ENCODE data around the gene PHF5A. TPM values are rescaled to one million over a fixed set of nuclear protein-coding genes. Genes with fewer than 3 reads are reported as not detected.

PHF5A gene
- total and polyA plus RNA-seq, 9 donors: 27.3 to 55.3 (median 36.8) TPM

- Histone ChIP-seq H3K27ac (no peak overlapping the region), H3K27me3 (no peaks in the 10 kb centered on the region), H3K4me1 (ENCODE audit: insufficient read depth) (peaks cover 9% of the 10 kb centered on the region), H3K9me3 (no peaks in the 10 kb centered on the region), H3K36me3 (no peaks in the 10 kb centered on the region), H3K4me3 (no peak overlapping the region)
- DNase-seq: no peak
- intact Hi-C loops (cut with DNase I): loop anchor here (2.0 to 10.0 kb wide), 4 partner anchors 110 to 592 kb away; no protein-coding TSS in a partner anchor
- WGBS, 3 donors: 83 to 90% (median 88%) methylated on average over 8 of the region's 8 CpGs
- TF ChIP-seq EP300 (IDR thresholded peaks at IDR 0.05) (no peak), POLR2A (IDR thresholded peaks at IDR 0.05) (no peak), CTCF (IDR thresholded peaks at IDR 0.05) (no peak)
Measured at GRCh38 chr22:41516462-41516861, 48.0 kb upstream of the PHF5A start.

GRCh38 chr22:41513391-41513790, 44.9 kb upstream of the PHF5A start:
- Histone ChIP-seq H3K4me1 (ENCODE audit: insufficient read depth) (peaks cover 9% of the 10 kb centered on the region), H3K27ac (peak overlapping the region in 1 of 2 donors; percentile 1), H3K36me3 (no peaks in the 10 kb centered on the region), H3K9me3 (no peaks in the 10 kb centered on the region), H3K27me3 (no peaks in the 10 kb centered on the region), H3K4me3 (no peak overlapping the region)
- TF ChIP-seq EP300 (IDR thresholded peaks at IDR 0.05): no peak
- no peak for TF ChIP-seq POLR2A (IDR thresholded peaks at IDR 0.05)
- TF ChIP-seq CTCF (IDR thresholded peaks at IDR 0.05): no peak
- DNase-seq: no peak
- intact Hi-C loops (cut with DNase I): loop anchor here in 1 of 4 donors (10.0 kb wide), 1 partner anchor 589 kb away; no protein-coding TSS in a partner anchor
- WGBS, 3 donors: 66 to 84% (median 76%) methylated on average over 5 of the region's 5 CpGs

- 46 to 51% (median 48%) methylated on average over 15 to 17 of the region's 17 CpGs for WGBS, 3 donors
- peak overlapping the region in 1 of 2 donors; percentile 1 for H3K27ac ChIP-seq
- H3K36me3 ChIP-seq: no peaks in the 10 kb centered on the region
- H3K4me1 ChIP-seq (ENCODE audit: insufficient read depth): peaks cover 9% of the 10 kb centered on the region
- no peaks in the 10 kb centered on the region for H3K9me3 ChIP-seq
- TF ChIP-seq CTCF (IDR thresholded peaks at IDR 0.05) (no peak), EP300 (IDR thresholded peaks at IDR 0.05) (no peak), POLR2A (IDR thresholded peaks at IDR 0.05) (no peak)
- no peaks in the 10 kb centered on the region for H3K27me3 ChIP-seq
- peak; percentile 63 to 80 (median 71) for DNase-seq
- no peak overlapping the region for H3K4me3 ChIP-seq
- intact Hi-C loops (cut with DNase I): loop anchor here in 1 of 4 donors (10.0 kb wide), 1 partner anchor 588 kb away; no protein-coding TSS in a partner anchor
Measured at GRCh38 chr22:41512421-41513194, 44.1 kb upstream of the PHF5A start.

GRCh38 chr22:41511521-41511968, 43.1 kb upstream of the PHF5A start:
- TF ChIP-seq POLR2A (IDR thresholded peaks at IDR 0.05): no peak
- TF ChIP-seq CTCF (IDR thresholded peaks at IDR 0.05): no peak
- TF ChIP-seq EP300 (IDR thresholded peaks at IDR 0.05): no peak
- 77 to 85% (median 82%) methylated on average over 2 of the region's 2 CpGs for WGBS, 3 donors
- Histone ChIP-seq H3K27ac (no peak overlapping the region), H3K4me1 (ENCODE audit: insufficient read depth) (peaks cover 9% of the 10 kb centered on the region), H3K9me3 (no peaks in the 10 kb centered on the region), H3K36me3 (no peaks in the 10 kb centered on the region), H3K27me3 (no peaks in the 10 kb centered on the region), H3K4me3 (no peak overlapping the region)
- intact Hi-C loops (cut with DNase I): loop anchor here in 1 of 4 donors (10.0 kb wide), 1 partner anchor 587 kb away; no protein-coding TSS in a partner anchor
- no peak for DNase-seq

All from ovary (tissue), 9 donors.